Smooth muscle cell of the coronary artery (primary cell): ENCODE results near the gene FAAP100. TPM values are rescaled to one million over a fixed set of nuclear protein-coding genes. Genes with fewer than 3 reads are reported as not detected.

Experiments
- total RNA-seq: library from RNA; depleted of rRNA; stranded (reverse); fragments of >200 nt; gene quantifications from 2 replicates; pipeline ENCODE4 v1.2.3, GENCODE V29; 2014; ENCODE audit warnings: low replicate concordance

FAAP100 gene, protein sequence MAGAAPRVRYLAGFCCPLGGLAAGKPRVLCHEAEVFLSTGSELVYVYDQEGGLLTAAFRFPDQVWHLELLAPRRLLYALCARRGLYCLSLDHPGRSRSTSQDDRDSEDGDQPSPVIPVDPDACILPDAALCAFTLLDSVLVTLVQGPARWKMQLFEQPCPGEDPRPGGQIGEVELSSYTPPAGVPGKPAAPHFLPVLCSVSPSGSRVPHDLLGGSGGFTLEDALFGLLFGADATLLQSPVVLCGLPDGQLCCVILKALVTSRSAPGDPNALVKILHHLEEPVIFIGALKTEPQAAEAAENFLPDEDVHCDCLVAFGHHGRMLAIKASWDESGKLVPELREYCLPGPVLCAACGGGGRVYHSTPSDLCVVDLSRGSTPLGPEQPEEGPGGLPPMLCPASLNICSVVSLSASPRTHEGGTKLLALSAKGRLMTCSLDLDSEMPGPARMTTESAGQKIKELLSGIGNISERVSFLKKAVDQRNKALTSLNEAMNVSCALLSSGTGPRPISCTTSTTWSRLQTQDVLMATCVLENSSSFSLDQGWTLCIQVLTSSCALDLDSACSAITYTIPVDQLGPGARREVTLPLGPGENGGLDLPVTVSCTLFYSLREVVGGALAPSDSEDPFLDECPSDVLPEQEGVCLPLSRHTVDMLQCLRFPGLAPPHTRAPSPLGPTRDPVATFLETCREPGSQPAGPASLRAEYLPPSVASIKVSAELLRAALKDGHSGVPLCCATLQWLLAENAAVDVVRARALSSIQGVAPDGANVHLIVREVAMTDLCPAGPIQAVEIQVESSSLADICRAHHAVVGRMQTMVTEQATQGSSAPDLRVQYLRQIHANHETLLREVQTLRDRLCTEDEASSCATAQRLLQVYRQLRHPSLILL
- 14.3 and 23.5 TPM in 2 replicates for total RNA-seq

GRCh38 chr17:81552244-81553017, at the start of gene FAAP100:
Gene FAAP100 (minus strand): TSS chr17:81552353. CDS start chr17:81552330, 23 bp downstream.

GRCh38 chr17:81527591-81528383, 24.4 kb downstream of the FAAP100 start, which contains the start of gene FSCN2:
Gene FSCN2 (plus strand): TSS chr17:81528377. CDS start chr17:81528532, 155 bp downstream.

GRCh38 chr17:81512562-81513371, 39.4 kb downstream of the FAAP100 start, which contains the start of gene ACTG1:
Gene ACTG1 (minus strand): TSS chr17:81512799. CDS start chr17:81512354, 445 bp downstream.

Other genes with a start within 250 kb of the FAAP100 start
- 1.6 and 3.8 TPM in 2 replicates for gene BAHCC1, start 156.9 kb downstream of the FAAP100 start, total RNA-seq
- 10,136 and 11,456 TPM in 2 replicates for gene ACTG1, start 39.6 kb downstream of the FAAP100 start, total RNA-seq
- gene FSCN2, start 24.0 kb downstream of the FAAP100 start, total RNA-seq, result 1.1 and 3.2 TPM in 2 replicates
- gene NPLOC4, start 84.8 kb upstream of the FAAP100 start, total RNA-seq, result 79.9 and 84.7 TPM in 2 replicates
- gene TSPAN10, start 84.8 kb upstream of the FAAP100 start, total RNA-seq, result 0.30 and 2.0 TPM in 2 replicates
- 0.23 and 0.35 TPM in 2 replicates for gene PDE6G, start 104.2 kb upstream of the FAAP100 start, total RNA-seq
- 26.7 and 35.1 TPM in 2 replicates for gene OXLD1, start 114.3 kb upstream of the FAAP100 start, total RNA-seq
- 3.3 and 7.1 TPM in 2 replicates for gene CCDC137, start 114.4 kb upstream of the FAAP100 start, total RNA-seq
- 16.7 and 42.8 TPM in 2 replicates for gene ARL16, start 131.4 kb upstream of the FAAP100 start, total RNA-seq
- 53.1 and 66.2 TPM in 2 replicates for gene HGS, start 131.7 kb upstream of the FAAP100 start, total RNA-seq
- gene MRPL12, start 151.0 kb upstream of the FAAP100 start, total RNA-seq, result 2.0 and 12.9 TPM in 2 replicates
- gene SLC25A10, start 159.9 kb upstream of the FAAP100 start, total RNA-seq, result 4.7 and 11.3 TPM in 2 replicates